ENCODE data around the gene WFDC1. TPM values are rescaled to one million over a fixed set of nuclear protein-coding genes. Genes with fewer than 3 reads are reported as not detected.

WFDC1 gene
- total and polyA plus RNA-seq, 10 of the 15 experiments (the other 5 are each of a cell fraction or from before 2014, with no cell fraction given): not detected

DNA sequence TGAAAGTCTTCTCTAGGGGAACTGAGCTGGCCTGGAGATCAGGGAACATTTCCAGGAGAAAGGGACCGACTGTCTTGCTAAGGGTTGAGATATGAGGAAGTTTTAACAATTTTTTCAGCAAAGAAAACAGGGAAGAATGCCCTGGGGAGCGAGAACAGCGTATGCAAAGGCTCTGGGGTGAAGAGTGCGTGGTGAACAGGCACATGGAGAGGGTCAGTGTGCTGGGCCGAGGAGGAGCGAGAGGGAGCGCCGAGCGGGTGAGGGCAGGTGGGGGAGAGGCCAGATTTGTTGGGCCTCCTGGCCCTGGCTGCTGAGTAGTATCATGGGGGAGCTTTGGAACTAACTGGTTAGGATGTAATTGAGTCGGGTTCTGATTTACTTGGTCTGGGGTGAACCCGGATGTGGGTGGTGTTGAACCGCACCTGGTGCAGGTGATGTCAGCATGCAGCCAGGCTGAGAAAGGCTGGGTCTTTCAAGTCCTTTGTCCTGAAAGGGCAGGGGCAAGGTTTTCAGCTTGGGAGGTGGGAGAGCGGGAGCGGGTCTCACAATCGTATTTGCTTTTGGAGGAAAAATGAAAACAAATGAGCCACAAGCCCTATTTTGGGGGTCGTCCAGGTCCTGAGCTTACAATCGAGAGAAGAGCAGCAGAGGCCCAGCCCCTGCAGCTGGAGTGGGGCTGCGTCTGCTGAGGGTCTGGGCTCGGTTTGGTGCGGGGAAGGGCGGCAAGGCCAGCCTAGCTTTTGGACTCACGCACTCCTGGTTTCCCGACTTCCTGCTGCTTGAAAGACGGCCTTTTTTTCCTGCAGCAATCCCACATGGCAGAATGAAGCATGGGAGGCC, 11.1 kb upstream of the WFDC1 start (continued):
- TF ChIP-seq, protein P1, sequence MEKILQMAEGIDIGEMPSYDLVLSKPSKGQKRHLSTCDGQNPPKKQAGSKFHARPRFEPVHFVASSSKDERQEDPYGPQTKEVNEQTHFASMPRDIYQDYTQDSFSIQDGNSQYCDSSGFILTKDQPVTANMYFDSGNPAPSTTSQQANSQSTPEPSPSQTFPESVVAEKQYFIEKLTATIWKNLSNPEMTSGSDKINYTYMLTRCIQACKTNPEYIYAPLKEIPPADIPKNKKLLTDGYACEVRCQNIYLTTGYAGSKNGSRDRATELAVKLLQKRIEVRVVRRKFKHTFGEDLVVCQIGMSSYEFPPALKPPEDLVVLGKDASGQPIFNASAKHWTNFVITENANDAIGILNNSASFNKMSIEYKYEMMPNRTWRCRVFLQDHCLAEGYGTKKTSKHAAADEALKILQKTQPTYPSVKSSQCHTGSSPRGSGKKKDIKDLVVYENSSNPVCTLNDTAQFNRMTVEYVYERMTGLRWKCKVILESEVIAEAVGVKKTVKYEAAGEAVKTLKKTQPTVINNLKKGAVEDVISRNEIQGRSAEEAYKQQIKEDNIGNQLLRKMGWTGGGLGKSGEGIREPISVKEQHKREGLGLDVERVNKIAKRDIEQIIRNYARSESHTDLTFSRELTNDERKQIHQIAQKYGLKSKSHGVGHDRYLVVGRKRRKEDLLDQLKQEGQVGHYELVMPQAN (conservative IDR thresholded peaks at IDR 0.05): no peak
- no peak for TF ChIP-seq MTA2 (IDR thresholded peaks at IDR 0.05; ENCODE audit: low read depth)
- TF ChIP-seq, protein P2, sequence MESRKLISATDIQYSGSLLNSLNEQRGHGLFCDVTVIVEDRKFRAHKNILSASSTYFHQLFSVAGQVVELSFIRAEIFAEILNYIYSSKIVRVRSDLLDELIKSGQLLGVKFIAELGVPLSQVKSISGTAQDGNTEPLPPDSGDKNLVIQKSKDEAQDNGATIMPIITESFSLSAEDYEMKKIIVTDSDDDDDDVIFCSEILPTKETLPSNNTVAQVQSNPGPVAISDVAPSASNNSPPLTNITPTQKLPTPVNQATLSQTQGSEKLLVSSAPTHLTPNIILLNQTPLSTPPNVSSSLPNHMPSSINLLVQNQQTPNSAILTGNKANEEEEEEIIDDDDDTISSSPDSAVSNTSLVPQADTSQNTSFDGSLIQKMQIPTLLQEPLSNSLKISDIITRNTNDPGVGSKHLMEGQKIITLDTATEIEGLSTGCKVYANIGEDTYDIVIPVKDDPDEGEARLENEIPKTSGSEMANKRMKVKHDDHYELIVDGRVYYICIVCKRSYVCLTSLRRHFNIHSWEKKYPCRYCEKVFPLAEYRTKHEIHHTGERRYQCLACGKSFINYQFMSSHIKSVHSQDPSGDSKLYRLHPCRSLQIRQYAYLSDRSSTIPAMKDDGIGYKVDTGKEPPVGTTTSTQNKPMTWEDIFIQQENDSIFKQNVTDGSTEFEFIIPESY (IDR thresholded peaks at IDR 0.05): no peak
- TF ChIP-seq E4F1 (IDR thresholded peaks at IDR 0.05; ENCODE audit: borderline replicate concordance, partially characterized antibody): no peak
- TF ChIP-seq RCOR1 (conservative IDR thresholded peaks at IDR 0.05; ENCODE audit: low read depth, low read length): no peak
- no peak for TF ChIP-seq MTA3 (IDR thresholded peaks at IDR 0.05; ENCODE audit: borderline replicate concordance, low read length)
- TF ChIP-seq ZNF217 (IDR thresholded peaks at IDR 0.05): no peak
- no peak for TF ChIP-seq YY1 (IDR thresholded peaks at IDR 0.05; ENCODE audit: low read depth, low read length)
- TF ChIP-seq NR2F1 (conservative IDR thresholded peaks at IDR 0.05): no peak
